HepG2 (cell line): ENCODE data around the gene PRIMPOL. TPM values are rescaled to one million over a fixed set of nuclear protein-coding genes. Genes with fewer than 3 reads are reported as not detected.

Experiments
- GTF2F1 ChIP-seq: fragments of 150-350 bp; IDR thresholded peaks from 2 replicates; pipeline ENCODE4 v1.6.1; 2014; ENCODE audit warnings: low read length
- HHEX ChIP-seq: IDR thresholded peaks from 2 replicates; pipeline ENCODE4 v1.6.1; 2016; ENCODE audit warnings: control low read depth
- HMGXB4 ChIP-seq, 2 experiments: sonication (generic) in 1 of 2; formaldehyde crosslinking in 1 of 2; IDR thresholded peaks; 2 replicates each; pipeline versions ENCODE4 v1.4.0 to v1.6.1; 2018 to 2020; ENCODE audit warnings: missing genetic modification reagents in 2 of 2, borderline replicate concordance in 1 of 2, low read depth in 1 of 2, mild to moderate bottlenecking in 1 of 2, missing biosample characterization in 1 of 2
- HOXA7 ChIP-seq: sonication (generic); formaldehyde crosslinking; IDR thresholded peaks from 2 replicates; pipeline ENCODE4 v1.8.1; 2022; ENCODE audit warnings: mild to moderate bottlenecking, missing genetic modification reagents, moderate library complexity
- HOXA9 ChIP-seq: sonication (generic); formaldehyde crosslinking; IDR thresholded peaks from 2 replicates; pipeline ENCODE4 v1.8.1; 2022; ENCODE audit warnings: missing genetic modification reagents, mild to moderate bottlenecking, moderate library complexity, borderline replicate concordance
- MBNL3 ChIP-seq: fragments of 250-450 bp; sonication (Bioruptor Pico); conservative IDR thresholded peaks from 2 replicates; pipeline ENCODE4 v1.8.0; 2022; ENCODE audit warnings: mild to moderate bottlenecking, inconsistent platforms
- MIER3 ChIP-seq: IDR thresholded peaks from 2 replicates; pipeline ENCODE4 v1.6.1; 2016; ENCODE audit warnings: missing compliant biosample characterization, borderline replicate concordance
- MIXL1 ChIP-seq: IDR thresholded peaks from 2 replicates; pipeline ENCODE4 v1.6.1; 2016
- NR2F6 ChIP-seq, 2 experiments: IDR thresholded peaks; 2 replicates each; pipeline ENCODE4 v1.6.1; 2016; ENCODE audit warnings: antibody characterized with exemption in 1 of 2, mild to moderate bottlenecking in 1 of 2
- RBFOX2 ChIP-seq: fragments of 200-400 bp; formaldehyde crosslinking; IDR thresholded peaks from 2 replicates; pipeline ENCODE4 v1.6.1; 2017; ENCODE audit warnings: low read depth, mild to moderate bottlenecking, low read length
- SOX5 ChIP-seq: IDR thresholded peaks from 2 replicates; pipeline ENCODE4 v1.6.1; 2016; ENCODE audit warnings: borderline replicate concordance
- SPEN ChIP-seq: sonication (generic); formaldehyde crosslinking; IDR thresholded peaks from 2 replicates; pipeline ENCODE4 v1.5.1; 2020; ENCODE audit warnings: low read depth, mild to moderate bottlenecking, missing genetic modification reagents
- TBX3 ChIP-seq: fragments of 450-650 bp; IDR thresholded peaks from 2 replicates; pipeline ENCODE4 v1.6.1; 2017; ENCODE audit warnings: antibody characterized with exemption, mild to moderate bottlenecking, inconsistent platforms, borderline replicate concordance
- U2AF2 ChIP-seq: fragments of 200-400 bp; formaldehyde crosslinking; IDR thresholded peaks from 2 replicates; pipeline ENCODE4 v1.6.1; 2017; ENCODE audit warnings: low read depth, mild to moderate bottlenecking, low read length
- ZNF414 ChIP-seq: sonication (generic); formaldehyde crosslinking; IDR thresholded peaks from 2 replicates; pipeline ENCODE4 v1.5.0; 2020; ENCODE audit warnings: missing genetic modification reagents
- ZNF460 ChIP-seq: sonication (generic); formaldehyde crosslinking; IDR thresholded peaks from 2 replicates; pipeline ENCODE4 v1.5.1; 2020; ENCODE audit warnings: missing genetic modification reagents, mild to moderate bottlenecking, borderline replicate concordance
- ZNF720 ChIP-seq: sonication (generic); formaldehyde crosslinking; IDR thresholded peaks from 2 replicates; pipeline ENCODE4 v1.4.0; 2020; ENCODE audit warnings: missing genetic modification reagents
- polyA plus RNA-seq, 8 experiments: library from polyadenylated mRNA; depleted of rRNA in 3 of 8; stranded (reverse) in 7 of 8; unstranded in 1 of 8; fragments of >200 nt; fragmentation: Illumina TruSeq in 4 of 8; extraction: Trizol in 4 of 8; gene quantifications; 2 replicates each; pipeline versions ENCODE4 v1.2.1 to v1.2.3, GENCODE V29; 2011 to 2016; ENCODE audit warnings: low read depth in 4 of 8, missing spikeins in 1 of 8, mixed read lengths in 1 of 8; ENCODE audit not compliant: insufficient read depth in 1 of 8
- total RNA-seq, 5 experiments: library from RNA; depleted of rRNA; stranded (reverse); fragments of >200 nt; fragmentation: Illumina TruSeq; extraction: Trizol; gene quantifications; 2 replicates each; pipeline ENCODE4 v1.2.3, GENCODE V29; 2016; ENCODE audit warnings: low read depth in 1 of 5

Gene PRIMPOL
- total and polyA plus RNA-seq, 2 of the 13 experiments (the other 11 are each of a cell fraction or from before 2014, with no cell fraction given): 7.3 to 11.0 TPM

- TF ChIP-seq MIER3 (CRISPR knock-in tag): no peak
- 0 out of 2 replicates have a peak, but pooled peaks have one; percentile 35 for TF ChIP-seq ZNF460 (CRISPR knock-in tag)
- no peak for TF ChIP-seq ZNF720
- no peak for TF ChIP-seq MIXL1 (CRISPR knock-in tag)
- TF ChIP-seq NR2F6 (IDR thresholded peaks at IDR 0.05): 0 out of 2 replicates have a peak, but pooled peaks have one; percentile 18
- 0 out of 2 replicates have a peak, but pooled peaks have one; percentile 14 for TF ChIP-seq NR2F6 (CRISPR knock-in tag; IDR thresholded peaks at IDR 0.05)
- no peak for TF ChIP-seq HMGXB4 (CRISPR knock-in tag; IDR thresholded peaks at IDR 0.05; ENCODE audit: borderline replicate concordance in 1 of 2, low read depth in 1 of 2)
- no peak for TF ChIP-seq MBNL3 (CRISPR knock-in tag)
- TF ChIP-seq HHEX: no peak
- no peak for TF ChIP-seq HOXA7 (CRISPR knock-in tag)
- TF ChIP-seq SOX5: no peak
- no peak for TF ChIP-seq TBX3
- no peak for TF ChIP-seq ZNF414 (CRISPR knock-in tag)
- no peak for TF ChIP-seq SPEN
- TF ChIP-seq RBFOX2: 0 out of 2 replicates have a peak, but pooled peaks have one; percentile 29
- no peak for TF ChIP-seq HOXA9 (CRISPR knock-in tag)
- no peak for TF ChIP-seq U2AF2
- TF ChIP-seq GTF2F1: no peak
These were observed 29.2 kb upstream of the PRIMPOL start (continued) for GRCh38 chr4:184620212-184620867.
